NCI-H2029 treated with DMSO at 0.1 percent for 48 hours (cell line): Measurements from ENCODE around the gene FAM234B.
"Not testable (repeated sequence)": the region's sequence is repeated elsewhere in the genome, so short reads cannot be mapped to it uniquely, and the experiment has no call there.

Source experiments
- DNase-seq: peaks from one replicate; lab custom pipeline; 2025; lab: John Stamatoyannopoulos, UW

The FAM234B gene

GRCh38 chr12:13023811-13024530 lies 20.2 kb upstream of the FAM234B start:
- DNase-seq: no peak

GRCh38 chr12:13024531-13024916 lies 19.7 kb upstream of the FAM234B start:
- no peak for DNase-seq

GRCh38 chr12:13026286-13026685 lies 17.9 kb upstream of the FAM234B start:
- DNase-seq: no peak

GRCh38 chr12:13027032-13027431 lies 17.1 kb upstream of the FAM234B start:
- no peak for DNase-seq

- no peak for DNase-seq
Observed at GRCh38 chr12:13027508-13027907, 16.7 kb upstream of the FAM234B start.

GRCh38 chr12:13028825-13029570 lies 15.2 kb upstream of the FAM234B start:
- no peak for DNase-seq

GRCh38 chr12:13030541-13031291 lies 13.5 kb upstream of the FAM234B start:
- no peak for DNase-seq

- no peak for DNase-seq
Observed at GRCh38 chr12:13032164-13032563, 12.0 kb upstream of the FAM234B start.

- no peak for DNase-seq
Observed at GRCh38 chr12:13033476-13033875, 10.7 kb upstream of the FAM234B start.

GRCh38 chr12:13035335-13035734 lies 8.8 kb upstream of the FAM234B start:
- not testable (repeated sequence) for DNase-seq

- no peak for DNase-seq
Observed at GRCh38 chr12:13036881-13037280, 7.3 kb upstream of the FAM234B start.

GRCh38 chr12:13038491-13039161 lies 5.6 kb upstream of the FAM234B start:
- DNase-seq: no peak

GRCh38 chr12:13039328-13039956 lies 4.7 kb upstream of the FAM234B start:
- DNase-seq: no peak

- no peak for DNase-seq
Observed at GRCh38 chr12:13041224-13041623, 3.0 kb upstream of the FAM234B start.

- no peak for DNase-seq
Observed at GRCh38 chr12:13042666-13043230, 1.4 kb upstream of the FAM234B start.

GRCh38 chr12:13044906-13045299 lies 722 bp downstream of the FAM234B start:
- DNase-seq: no peak

- DNase-seq: no peak
Observed at GRCh38 chr12:13045816-13046215, 1.6 kb downstream of the FAM234B start.

- DNase-seq: no peak
Observed at GRCh38 chr12:13046964-13047363, 2.8 kb downstream of the FAM234B start.

GRCh38 chr12:13049816-13050215 lies 5.6 kb downstream of the FAM234B start:
- DNase-seq: no peak

- DNase-seq: no peak
Observed at GRCh38 chr12:13052421-13052820, 8.2 kb downstream of the FAM234B start.

GRCh38 chr12:13053617-13054016 lies 9.4 kb downstream of the FAM234B start:
- not testable (repeated sequence) for DNase-seq
